Neural cell (in vitro differentiated cells): Measurements from ENCODE around the gene CD300LF. TPM values are rescaled to one million over a fixed set of nuclear protein-coding genes. Genes with fewer than 3 reads are reported as not detected.
A peak's percentile ranks its signal among the peaks of the same experiment; 100 is the strongest.

Experiments
- H2AFZ ChIP-seq: fragments of 200-600, 300-800 bp; sonication (generic), shearing (Covaris generic); 2 replicates; pipeline ENCODE4 v1.6.0; 2014; ENCODE audit warnings: low read depth, mild to moderate bottlenecking, antibody characterized with exemption, low read length, moderate library complexity
- H3F3A ChIP-seq: fragments of 200-600 bp; shearing (Covaris generic); 2 replicates; pipeline ENCODE4 v1.6.1; 2016; ENCODE audit warnings: mild to moderate bottlenecking, moderate library complexity, mixed read lengths, antibody characterized with exemption, low read length; ENCODE audit not compliant: insufficient read depth, poor library complexity, severe bottlenecking
- H3K27ac ChIP-seq: fragments of 200-600, 300-800 bp; sonication (generic), shearing (Covaris generic); 2 replicates; pipeline ENCODE4 v1.5.1; 2014; ENCODE audit warnings: mild to moderate bottlenecking, low read length, moderate library complexity
- H3K27me3 ChIP-seq: fragments of 300-800, 200-600 bp; sonication (generic), shearing (Covaris generic); 2 replicates; pipeline ENCODE4 v1.6.0; 2014; ENCODE audit warnings: mild to moderate bottlenecking, low read depth, low read length, moderate library complexity; ENCODE audit not compliant: insufficient read depth
- H3K36me3 ChIP-seq: fragments of 300-800, 200-600 bp; sonication (generic), shearing (Covaris generic); 2 replicates; pipeline ENCODE4 v1.5.1; 2014; ENCODE audit warnings: mild to moderate bottlenecking, antibody characterized with exemption, low read length, moderate library complexity; ENCODE audit not compliant: insufficient read depth
- H3K4me2 ChIP-seq: fragments of 300-800, 200-600 bp; sonication (generic), shearing (Covaris generic); 2 replicates; pipeline ENCODE4 v1.6.0; 2014; ENCODE audit warnings: mild to moderate bottlenecking, low read length
- H3K4me3 ChIP-seq: fragments of 300-800, 200-600 bp; sonication (generic), shearing (Covaris generic); 2 replicates; pipeline ENCODE4 v1.5.1; 2014; ENCODE audit warnings: mild to moderate bottlenecking, low read length, moderate library complexity
- H3K79me2 ChIP-seq: fragments of 200-600 bp; shearing (Covaris generic); replicated peaks from 2 replicates; pipeline ENCODE4 v1.6.0; 2014; ENCODE audit warnings: mild to moderate bottlenecking, low read length, moderate library complexity; ENCODE audit not compliant: insufficient read depth
- H3K9ac ChIP-seq: fragments of 300-800, 200-600 bp; sonication (generic), shearing (Covaris generic); 2 replicates; pipeline ENCODE4 v1.6.1; 2016; ENCODE audit warnings: mild to moderate bottlenecking, low read length, mixed read lengths
- H3K9me2 ChIP-seq: fragments of 200-600 bp; shearing (Covaris generic); 2 replicates; pipeline ENCODE4 v1.6.1; 2016; ENCODE audit warnings: mild to moderate bottlenecking, low read length, mixed read lengths; ENCODE audit not compliant: insufficient read depth
- H3K9me3 ChIP-seq: fragments of 200-600, 300-800 bp; sonication (generic), shearing (Covaris generic); 2 replicates; pipeline ENCODE4 v1.6.1; 2016; ENCODE audit warnings: mild to moderate bottlenecking, mixed run types, low read length, moderate library complexity, mixed read lengths
- H4K20me1 ChIP-seq: fragments of 200-600 bp; shearing (Covaris generic); 2 replicates; pipeline ENCODE4 v1.6.1; 2016; ENCODE audit warnings: mild to moderate bottlenecking, mixed run types; ENCODE audit not compliant: insufficient read depth
- EP300 ChIP-seq: fragments of 450-650 bp; conservative IDR thresholded peaks from 2 replicates; pipeline ENCODE4 v1.6.1; 2014; ENCODE audit warnings: antibody characterized with exemption, mild to moderate bottlenecking, moderate library complexity; ENCODE audit not compliant: poor library complexity, severe bottlenecking
- EZH2 ChIP-seq: fragments of 200-600, 300-800 bp; shearing (Covaris generic), sonication (generic); IDR thresholded peaks from 2 replicates; pipeline ENCODE4 v1.6.1; 2014; ENCODE audit warnings: antibody characterized with exemption, low read length, borderline replicate concordance, mild to moderate bottlenecking; ENCODE audit not compliant: insufficient read depth, poor library complexity, severe bottlenecking
- MXI1 ChIP-seq: fragments of 450-650 bp; conservative IDR thresholded peaks from 2 replicates; pipeline ENCODE4 v1.6.1; 2014; ENCODE audit warnings: antibody characterized with exemption, mild to moderate bottlenecking; ENCODE audit not compliant: poor library complexity, severe bottlenecking
- POLR2AphosphoS5 ChIP-seq: IDR thresholded peaks from 2 replicates; pipeline ENCODE4 v1.6.1; 2012
- RAD21 ChIP-seq: fragments of 450-650 bp; conservative IDR thresholded peaks from 2 replicates; pipeline ENCODE4 v1.6.1; 2014; ENCODE audit warnings: antibody characterized with exemption, mild to moderate bottlenecking, moderate library complexity
- SMC3 ChIP-seq: fragments of 450-650 bp; conservative IDR thresholded peaks from 2 replicates; pipeline ENCODE4 v1.6.1; 2014; ENCODE audit warnings: antibody characterized with exemption, mild to moderate bottlenecking, moderate library complexity; ENCODE audit not compliant: poor library complexity
- TAF1 ChIP-seq: IDR thresholded peaks from 2 replicates; pipeline ENCODE4 v1.6.1; 2012; ENCODE audit warnings: low read depth
- polyA plus RNA-seq: library from polyadenylated mRNA; depleted of rRNA; stranded (reverse); fragments of >200 nt; gene quantifications from 2 replicates; pipeline ENCODE4 v1.2.3, GENCODE V29; 2014
- TF ChIP-seq, protein P1 (sequence below): IDR thresholded peaks from 2 replicates; pipeline ENCODE4 v1.6.1; 2012; ENCODE audit warnings: borderline replicate concordance
- TF ChIP-seq, protein P2 (sequence below): fragments of 450-650 bp; IDR thresholded peaks from 2 replicates; pipeline ENCODE4 v1.5.1; 2014; ENCODE audit warnings: antibody characterized with exemption, mild to moderate bottlenecking, moderate library complexity; ENCODE audit not compliant: poor library complexity, severe bottlenecking

The CD300LF gene
- polyA plus RNA-seq, 1 donor from 2014 or later = not detected

DNA sequence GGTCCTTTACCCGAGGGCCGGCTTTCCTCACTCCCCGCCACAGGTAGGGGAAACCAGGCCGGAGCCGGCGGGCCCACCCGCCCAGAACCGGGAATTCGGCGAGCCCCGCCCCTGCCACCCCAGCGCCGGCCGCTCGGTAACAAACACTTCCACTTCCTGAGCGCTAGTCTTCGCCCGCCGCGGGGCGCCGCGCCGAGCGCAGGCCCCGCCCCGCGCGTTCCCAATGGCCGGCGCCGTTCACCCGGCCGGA lies 35.5 kb upstream of the CD300LF start:
- peak; percentile 1 for TF ChIP-seq EZH2
- TF ChIP-seq MXI1 = no peak
- no peak for TF ChIP-seq RAD21
- Histone ChIP-seq H3F3A (no peaks in the 10 kb centered on the region), H3K9me3 (no peaks in the 10 kb centered on the region), H2AFZ (no peak overlapping the region), H3K9ac (no peak overlapping the region), H3K36me3 (no peaks in the 10 kb centered on the region), H3K27me3 (peaks cover 25% of the 10 kb centered on the region), H4K20me1 (no peaks in the 10 kb centered on the region), H3K79me2 (no peaks in the 10 kb centered on the region), H3K4me3 (peak overlapping the region; percentile 68), H3K9me2 (no peaks in the 10 kb centered on the region), H3K4me2 (no peak overlapping the region), H3K27ac (no peak overlapping the region)

DNA sequence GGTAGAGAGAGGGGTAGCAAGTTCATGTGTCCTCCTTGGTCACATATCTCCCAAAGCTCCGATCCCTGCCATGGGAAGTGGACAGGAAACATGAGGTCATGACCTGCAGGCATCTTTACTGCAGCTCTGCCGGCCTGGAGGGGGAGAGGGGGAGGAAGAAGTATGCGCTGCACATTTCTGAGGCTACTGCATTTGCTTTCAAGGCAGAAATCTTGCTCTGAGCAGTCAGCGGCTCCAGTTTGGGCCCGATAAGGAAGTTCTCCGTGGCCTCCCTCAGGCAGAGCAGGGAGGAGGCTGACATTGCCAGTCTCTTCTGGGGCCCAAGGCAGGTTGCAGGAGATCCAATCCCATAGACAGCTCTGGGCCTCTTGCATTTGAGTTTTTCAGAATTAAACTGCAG lies 34.2 kb upstream of the CD300LF start:
- no peak for TF ChIP-seq POLR2AphosphoS5
- TF ChIP-seq TAF1 = no peak
- TF ChIP-seq, protein P1, sequence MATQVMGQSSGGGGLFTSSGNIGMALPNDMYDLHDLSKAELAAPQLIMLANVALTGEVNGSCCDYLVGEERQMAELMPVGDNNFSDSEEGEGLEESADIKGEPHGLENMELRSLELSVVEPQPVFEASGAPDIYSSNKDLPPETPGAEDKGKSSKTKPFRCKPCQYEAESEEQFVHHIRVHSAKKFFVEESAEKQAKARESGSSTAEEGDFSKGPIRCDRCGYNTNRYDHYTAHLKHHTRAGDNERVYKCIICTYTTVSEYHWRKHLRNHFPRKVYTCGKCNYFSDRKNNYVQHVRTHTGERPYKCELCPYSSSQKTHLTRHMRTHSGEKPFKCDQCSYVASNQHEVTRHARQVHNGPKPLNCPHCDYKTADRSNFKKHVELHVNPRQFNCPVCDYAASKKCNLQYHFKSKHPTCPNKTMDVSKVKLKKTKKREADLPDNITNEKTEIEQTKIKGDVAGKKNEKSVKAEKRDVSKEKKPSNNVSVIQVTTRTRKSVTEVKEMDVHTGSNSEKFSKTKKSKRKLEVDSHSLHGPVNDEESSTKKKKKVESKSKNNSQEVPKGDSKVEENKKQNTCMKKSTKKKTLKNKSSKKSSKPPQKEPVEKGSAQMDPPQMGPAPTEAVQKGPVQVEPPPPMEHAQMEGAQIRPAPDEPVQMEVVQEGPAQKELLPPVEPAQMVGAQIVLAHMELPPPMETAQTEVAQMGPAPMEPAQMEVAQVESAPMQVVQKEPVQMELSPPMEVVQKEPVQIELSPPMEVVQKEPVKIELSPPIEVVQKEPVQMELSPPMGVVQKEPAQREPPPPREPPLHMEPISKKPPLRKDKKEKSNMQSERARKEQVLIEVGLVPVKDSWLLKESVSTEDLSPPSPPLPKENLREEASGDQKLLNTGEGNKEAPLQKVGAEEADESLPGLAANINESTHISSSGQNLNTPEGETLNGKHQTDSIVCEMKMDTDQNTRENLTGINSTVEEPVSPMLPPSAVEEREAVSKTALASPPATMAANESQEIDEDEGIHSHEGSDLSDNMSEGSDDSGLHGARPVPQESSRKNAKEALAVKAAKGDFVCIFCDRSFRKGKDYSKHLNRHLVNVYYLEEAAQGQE = no peak
- TF ChIP-seq EP300 = no peak
- TF ChIP-seq SMC3 = no peak
- no peak for TF ChIP-seq MXI1
- no peak for TF ChIP-seq RAD21
- TF ChIP-seq EZH2 = no peak
- TF ChIP-seq, protein P2, sequence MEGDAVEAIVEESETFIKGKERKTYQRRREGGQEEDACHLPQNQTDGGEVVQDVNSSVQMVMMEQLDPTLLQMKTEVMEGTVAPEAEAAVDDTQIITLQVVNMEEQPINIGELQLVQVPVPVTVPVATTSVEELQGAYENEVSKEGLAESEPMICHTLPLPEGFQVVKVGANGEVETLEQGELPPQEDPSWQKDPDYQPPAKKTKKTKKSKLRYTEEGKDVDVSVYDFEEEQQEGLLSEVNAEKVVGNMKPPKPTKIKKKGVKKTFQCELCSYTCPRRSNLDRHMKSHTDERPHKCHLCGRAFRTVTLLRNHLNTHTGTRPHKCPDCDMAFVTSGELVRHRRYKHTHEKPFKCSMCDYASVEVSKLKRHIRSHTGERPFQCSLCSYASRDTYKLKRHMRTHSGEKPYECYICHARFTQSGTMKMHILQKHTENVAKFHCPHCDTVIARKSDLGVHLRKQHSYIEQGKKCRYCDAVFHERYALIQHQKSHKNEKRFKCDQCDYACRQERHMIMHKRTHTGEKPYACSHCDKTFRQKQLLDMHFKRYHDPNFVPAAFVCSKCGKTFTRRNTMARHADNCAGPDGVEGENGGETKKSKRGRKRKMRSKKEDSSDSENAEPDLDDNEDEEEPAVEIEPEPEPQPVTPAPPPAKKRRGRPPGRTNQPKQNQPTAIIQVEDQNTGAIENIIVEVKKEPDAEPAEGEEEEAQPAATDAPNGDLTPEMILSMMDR = no peak
- H3K4me2 ChIP-seq = no peak overlapping the region

DNA sequence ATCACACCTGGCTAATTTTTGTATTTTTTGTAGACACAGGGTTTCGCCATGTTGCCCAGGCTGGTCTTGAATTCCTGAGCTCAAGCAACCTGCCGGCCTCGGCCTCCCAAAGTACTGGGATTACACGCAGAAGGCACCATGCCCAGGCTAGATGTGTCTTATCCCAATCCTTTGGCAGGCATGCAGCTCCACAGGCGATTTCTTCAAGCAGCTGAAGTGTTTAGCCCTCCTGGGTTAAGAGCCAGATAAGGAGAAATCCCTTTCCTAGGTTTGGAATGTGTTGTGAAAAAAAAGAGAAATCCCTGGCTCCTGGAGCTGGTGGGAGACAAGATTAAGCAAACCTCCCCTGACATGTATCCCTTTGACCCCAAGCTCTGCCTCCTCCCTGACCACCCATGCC lies 33.7 kb upstream of the CD300LF start:
- no peak overlapping the region for H2AFZ ChIP-seq
- no peak overlapping the region for H3K9ac ChIP-seq
- no peaks in the 10 kb centered on the region for H4K20me1 ChIP-seq
- H3K79me2 ChIP-seq = no peaks in the 10 kb centered on the region
- no peaks in the 10 kb centered on the region for H3F3A ChIP-seq
- peaks cover 25% of the 10 kb centered on the region for H3K27me3 ChIP-seq
- no peak overlapping the region for H3K27ac ChIP-seq
- TF ChIP-seq RAD21 = no peak
- TF ChIP-seq POLR2AphosphoS5 = no peak
- no peak for TF ChIP-seq TAF1
- no peak for TF ChIP-seq SMC3
- TF ChIP-seq, protein P2 = no peak
- TF ChIP-seq, protein P1 = no peak
- TF ChIP-seq MXI1 = no peak
- no peak for TF ChIP-seq EZH2
- no peaks in the 10 kb centered on the region for H3K36me3 ChIP-seq
- no peak overlapping the region for H3K4me2 ChIP-seq
- H3K9me3 ChIP-seq = no peaks in the 10 kb centered on the region
- H3K4me3 ChIP-seq = no peak overlapping the region
- H3K9me2 ChIP-seq = no peaks in the 10 kb centered on the region

More for the DNA sequence above, 34.2 kb upstream of the CD300LF start:
- Histone ChIP-seq H3K9ac (no peak overlapping the region), H3K79me2 (no peaks in the 10 kb centered on the region), H3K9me2 (no peaks in the 10 kb centered on the region), H2AFZ (no peak overlapping the region), H3K36me3 (no peaks in the 10 kb centered on the region), H3F3A (no peaks in the 10 kb centered on the region), H3K4me3 (no peak overlapping the region), H3K9me3 (no peaks in the 10 kb centered on the region), H4K20me1 (no peaks in the 10 kb centered on the region), H3K27ac (no peak overlapping the region), H3K27me3 (peaks cover 25% of the 10 kb centered on the region)
